HG02588 (cell line): ENCODE results near the gene GZMA.

Experiments used
- ATAC-seq: cut with Tn5 transposase; IDR thresholded peaks from one replicate; pipeline ENCODE4 v1.9.1; 2021; ENCODE audit warnings: mild to moderate bottlenecking, moderate library complexity; ENCODE audit not compliant: unreplicated experiment

GZMA gene

GRCh38 chr5:55108661-55109060, 6.2 kb downstream of the GZMA start:
- no peak for ATAC-seq

- ATAC-seq: no peak
Measured at GRCh38 chr5:55110217-55110616, 7.8 kb downstream of the GZMA start.

- no peak for ATAC-seq
Measured at GRCh38 chr5:55113327-55113726, 10.9 kb downstream of the GZMA start.

GRCh38 chr5:55114061-55114460, 11.6 kb downstream of the GZMA start:
- no peak for ATAC-seq

GRCh38 chr5:55123365-55123764, 20.9 kb downstream of the GZMA start:
- ATAC-seq: no peak

- ATAC-seq: no peak
Measured at GRCh38 chr5:55134053-55134722, 31.7 kb downstream of the GZMA start.

- no peak for ATAC-seq
Measured at GRCh38 chr5:55136521-55136920, 34.1 kb downstream of the GZMA start.

GRCh38 chr5:55140908-55141665, 38.6 kb downstream of the GZMA start:
- ATAC-seq: no peak

GRCh38 chr5:55141945-55142690, 39.7 kb downstream of the GZMA start:
- ATAC-seq: no peak

GRCh38 chr5:55143624-55144023, 41.2 kb downstream of the GZMA start:
- ATAC-seq: no peak

- no peak for ATAC-seq
Measured at GRCh38 chr5:55146080-55146479, 43.6 kb downstream of the GZMA start.

GRCh38 chr5:55146543-55147151, 44.2 kb downstream of the GZMA start:
- peak; percentile 68 for ATAC-seq

GRCh38 chr5:55149308-55149795, 46.9 kb downstream of the GZMA start:
- ATAC-seq: no peak

- no peak for ATAC-seq
Measured at GRCh38 chr5:55151923-55152842, 49.7 kb downstream of the GZMA start.

- ATAC-seq: no peak
Measured at GRCh38 chr5:55154873-55155272, 52.4 kb downstream of the GZMA start.
